SH-SY5Y (cell line): ENCODE data around the gene LPAR2.

Experiments
- GATA2 ChIP-seq: IDR thresholded peaks from 2 replicates; pipeline ENCODE4 v1.6.1; 2011; ENCODE audit warnings: mild to moderate bottlenecking, low read depth, low read length
- GATA3 ChIP-seq: IDR thresholded peaks from 2 replicates; pipeline ENCODE4 v1.6.1; 2011; ENCODE audit warnings: low read depth, mild to moderate bottlenecking, low read length, moderate library complexity

The LPAR2 gene

GRCh38 chr19:19656451-19657396, 28.7 kb upstream of the LPAR2 start:
- TF ChIP-seq GATA2 (no peak), GATA3 (no peak)

DNA sequence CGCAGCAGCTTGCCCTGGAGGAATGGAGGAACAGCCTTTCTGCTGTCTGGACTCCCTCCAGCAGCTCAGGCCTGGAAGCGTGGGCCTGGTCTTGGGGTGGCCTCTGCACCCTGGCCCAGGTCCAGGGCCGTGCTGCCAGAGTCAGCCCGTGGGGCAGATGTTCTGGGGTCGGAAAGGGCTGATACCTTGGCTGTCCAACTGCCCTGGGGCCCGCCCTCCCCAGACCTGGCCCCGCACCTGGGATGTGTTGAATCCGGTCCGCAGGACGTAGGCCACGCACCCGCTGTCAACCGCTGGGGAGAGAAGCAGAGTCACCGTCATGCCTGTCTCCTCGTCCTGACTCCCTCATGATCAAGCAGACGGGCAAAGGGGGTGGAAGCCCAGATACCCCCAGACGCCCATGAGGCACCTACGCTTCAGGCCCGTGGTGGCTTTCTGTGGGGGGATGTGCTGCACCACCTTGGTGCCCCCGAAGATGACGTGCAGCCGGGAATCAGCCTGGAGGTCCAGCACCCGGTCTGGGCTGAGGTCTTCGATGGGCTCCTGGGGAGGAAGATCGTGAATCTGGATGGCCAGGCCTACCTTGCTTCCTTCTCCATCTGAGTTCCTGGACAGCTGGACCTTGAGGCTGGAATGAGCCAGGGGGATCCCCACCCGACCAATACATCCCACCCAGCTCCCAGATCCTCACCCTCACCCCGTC, 27.8 kb upstream of the LPAR2 start:
- TF ChIP-seq GATA2 (no peak), GATA3 (no peak)

DNA sequence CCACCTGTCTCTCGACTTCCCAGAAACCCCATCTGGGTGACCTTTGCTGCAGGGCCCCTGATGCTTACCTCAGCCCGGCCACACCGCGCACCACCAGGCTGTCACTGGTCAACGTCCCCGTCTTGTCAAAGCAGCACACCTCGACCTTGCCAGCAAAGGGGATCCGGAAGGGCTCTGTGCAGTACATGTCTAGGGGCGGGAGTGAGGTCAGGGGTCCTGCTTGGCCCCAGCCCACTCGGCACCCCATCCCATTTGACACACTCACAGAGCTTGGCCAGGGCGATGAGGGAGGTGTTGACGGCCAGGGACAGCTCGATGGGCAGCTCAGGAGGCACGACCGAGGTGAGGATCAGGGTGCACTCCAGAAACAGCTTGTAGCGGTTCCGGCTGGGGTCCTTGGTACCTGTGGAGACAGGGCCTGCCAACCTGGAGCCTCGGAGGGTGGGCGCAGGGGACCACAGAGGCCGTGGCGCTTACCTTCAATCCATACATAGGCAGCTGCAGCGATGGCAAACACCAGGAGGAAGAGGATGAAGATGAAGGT, 27.1 kb upstream of the LPAR2 start:
- TF ChIP-seq GATA2 (no peak), GATA3 (no peak)

DNA sequence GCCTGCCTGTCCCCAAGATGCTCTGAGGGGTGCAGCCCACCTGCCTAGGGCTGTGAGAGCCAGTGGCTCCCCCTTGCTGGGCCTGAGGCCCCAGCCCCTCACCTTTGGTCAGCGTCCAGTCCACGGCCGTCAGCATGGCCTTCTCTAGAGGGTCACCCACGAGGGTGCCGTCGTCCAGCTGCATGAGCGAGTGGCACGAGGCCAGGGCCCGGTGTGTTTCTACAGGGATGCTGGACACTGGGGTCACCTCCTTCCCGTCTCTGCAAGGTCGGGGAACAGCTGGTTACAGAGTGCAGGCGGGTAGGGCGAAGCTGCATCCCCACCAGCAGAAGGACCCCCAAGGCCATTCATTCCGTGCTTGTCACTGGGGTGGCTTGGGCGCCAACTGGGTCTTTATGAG, 26.4 kb upstream of the LPAR2 start:
- TF ChIP-seq GATA2 = no peak
- no peak for TF ChIP-seq GATA3

DNA sequence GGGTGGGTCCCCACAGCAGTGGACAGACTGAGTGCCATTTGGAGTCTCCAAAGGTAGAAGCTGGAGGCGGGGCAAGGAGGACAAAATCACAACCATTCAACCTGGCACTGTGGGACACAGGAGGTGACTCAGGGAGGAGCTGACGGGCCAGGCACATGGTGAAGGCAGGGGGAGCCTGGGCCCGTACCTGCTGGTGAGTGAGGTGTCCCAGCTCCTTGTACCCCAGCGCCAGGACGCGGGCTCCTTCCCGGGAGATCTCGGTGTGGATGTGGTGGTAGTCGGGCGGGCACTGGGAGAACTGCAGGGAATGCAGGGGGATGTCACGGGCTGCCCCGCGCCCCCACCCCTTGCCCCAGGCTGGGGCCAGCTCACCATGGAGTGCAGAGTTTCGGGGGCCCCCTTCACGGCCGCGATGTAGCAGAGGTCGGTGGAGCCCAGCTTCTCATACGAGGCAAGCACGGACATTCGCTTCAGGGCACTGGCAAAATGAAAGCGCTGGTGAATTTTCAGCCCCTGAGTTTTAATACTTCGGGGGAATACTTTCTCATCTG, 25.7 kb upstream of the LPAR2 start:
- TF ChIP-seq GATA2 = no peak
- no peak for TF ChIP-seq GATA3

GRCh38 chr19:19652482-19653295, 24.7 kb upstream of the LPAR2 start:
- TF ChIP-seq GATA2 (no peak), GATA3 (no peak)

DNA sequence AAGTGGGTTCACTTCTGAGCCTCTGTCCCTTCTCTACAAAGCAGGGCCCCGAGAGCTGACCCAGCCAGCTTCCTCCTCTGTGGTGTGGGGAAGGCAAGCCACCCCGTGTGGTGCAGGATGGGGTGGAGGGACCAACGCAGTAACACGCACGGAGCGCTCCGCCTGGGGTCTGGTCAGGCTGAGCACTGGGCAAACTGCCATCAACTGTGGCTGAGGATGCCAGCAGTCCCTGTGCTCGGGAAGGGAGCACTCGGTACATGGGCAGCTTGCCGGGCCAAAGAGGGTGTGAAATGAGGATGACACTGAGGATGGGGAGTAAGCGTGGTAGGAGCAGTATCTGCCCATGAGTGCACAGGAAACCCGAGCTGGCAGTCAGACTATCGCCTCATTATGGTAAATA, 23.1 kb upstream of the LPAR2 start:
- TF ChIP-seq GATA3 (no peak), GATA2 (no peak)

GRCh38 chr19:19650331-19650730, 22.3 kb upstream of the LPAR2 start:
- no peak for TF ChIP-seq GATA3
- TF ChIP-seq GATA2 = no peak

GRCh38 chr19:19649580-19649995, 21.6 kb upstream of the LPAR2 start:
- TF ChIP-seq GATA3 (no peak), GATA2 (no peak)

DNA sequence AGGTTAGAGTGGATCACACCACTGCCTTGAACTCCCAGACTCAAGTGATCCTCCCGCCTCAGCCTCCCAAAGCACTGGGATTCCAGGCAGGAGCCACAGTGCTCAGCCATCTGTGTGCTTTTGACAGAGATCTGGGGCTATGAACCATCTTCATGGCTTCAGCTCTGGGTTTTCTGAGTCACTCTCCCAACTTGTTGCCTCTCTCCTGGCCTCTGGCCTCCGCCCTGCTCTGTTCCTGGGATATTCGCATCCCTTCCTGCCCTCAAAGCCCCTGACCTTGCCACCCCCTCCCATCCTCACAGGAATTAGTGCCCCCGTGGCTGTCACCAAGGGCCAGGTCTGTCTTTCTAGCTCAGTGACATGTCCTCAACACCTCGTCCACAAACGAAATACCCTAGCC, 21.1 kb upstream of the LPAR2 start:
- no peak for TF ChIP-seq GATA3
- no peak for TF ChIP-seq GATA2

DNA sequence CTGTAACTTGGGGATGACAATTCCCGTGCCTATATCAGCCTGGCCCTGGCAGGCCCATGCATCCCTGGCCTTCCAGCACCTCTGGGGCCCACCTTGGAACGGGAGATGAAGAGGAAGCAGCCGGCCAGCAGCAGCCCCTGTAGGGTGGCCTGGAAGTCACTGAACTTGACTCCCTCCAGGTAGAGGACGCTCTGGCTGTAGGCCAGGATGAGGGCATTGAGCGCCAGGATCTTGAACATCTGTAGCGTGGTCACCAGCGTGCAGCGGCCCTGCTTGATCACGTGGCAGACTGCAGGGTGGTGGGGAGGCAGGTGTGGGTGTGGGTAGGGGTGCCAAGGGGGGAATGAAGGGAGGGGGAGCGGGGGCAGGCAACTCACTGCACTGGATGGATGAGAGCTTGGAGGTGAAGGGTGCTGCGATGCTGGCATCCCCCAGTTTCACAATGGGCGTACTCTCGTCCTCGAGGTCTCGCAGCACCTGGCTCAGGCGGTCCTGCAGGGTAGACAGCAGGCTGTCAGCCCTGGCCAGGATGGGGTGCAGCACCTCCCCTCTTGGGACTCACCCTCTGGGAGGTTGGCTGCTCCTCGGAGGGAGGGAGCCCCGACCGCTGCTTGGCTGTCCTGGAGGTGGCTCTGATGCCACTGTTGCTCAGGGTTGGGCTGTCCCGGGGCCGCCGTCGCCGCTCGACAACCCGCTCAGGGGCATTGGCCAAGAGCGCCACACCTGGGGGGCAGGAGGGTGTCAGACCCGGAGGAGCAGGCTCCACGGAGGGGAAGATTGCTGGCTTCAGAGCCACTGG, 19.2 kb upstream of the LPAR2 start:
- no peak for TF ChIP-seq GATA3
- TF ChIP-seq GATA2 = no peak

- TF ChIP-seq GATA3 (no peak), GATA2 (no peak)
These were observed 17.3 kb upstream of the LPAR2 start for GRCh38 chr19:19645233-19645870.

DNA sequence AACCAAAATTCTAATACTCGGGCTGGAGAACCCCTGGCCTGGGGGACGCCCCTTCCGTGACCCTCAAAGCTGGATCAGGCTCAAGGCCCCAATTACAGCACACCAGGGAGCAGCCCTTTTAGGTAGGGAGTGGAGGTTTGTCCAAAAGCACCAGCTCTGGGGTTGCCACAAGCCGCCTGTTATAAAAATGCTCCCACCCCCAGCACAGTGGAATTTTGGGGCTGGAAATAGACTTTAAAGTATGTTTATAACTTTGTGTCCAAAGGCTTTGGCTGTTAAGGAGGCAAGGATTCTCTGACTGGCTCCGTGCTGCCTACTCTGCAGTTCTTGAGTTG, 16.0 kb upstream of the LPAR2 start:
- no peak for TF ChIP-seq GATA3
- no peak for TF ChIP-seq GATA2
